Activated naive CD4-positive, alpha-beta T cell treated with anti-CD3 and anti-CD28 coated beads, Interleukin-2, amount 50 U/mL, for 72 hours (primary cell): ENCODE data around the gene PAX3. TPM values are rescaled to one million over a fixed set of nuclear protein-coding genes. Genes with fewer than 3 reads are reported as not detected.

Source experiments
- ATAC-seq, 2 donors: fragments of 150-1000 bp; cut with Tn5 transposase; 2 replicates each; pipeline ENCODE4 v1.10.0; 2021; ENCODE audit warnings: mild to moderate bottlenecking in 2 of 2, moderate library complexity in 2 of 2
- DNase-seq, 2 donors: peaks; one replicate each; pipeline ENCODE4 v3.0.0; 2021 to 2022; ENCODE audit warnings: low spot score in 2 of 2
- H3K27ac Mint-ChIP-seq, 2 donors: one replicate each; pipeline ENCODE4 v1.8.0; 2022; ENCODE audit warnings: mild to moderate bottlenecking in 2 of 2, mixed read lengths in 2 of 2
- H3K36me3 Mint-ChIP-seq, 2 donors: one replicate each; pipeline ENCODE4 v1.8.0; 2022; ENCODE audit warnings: mixed read lengths in 2 of 2
- H3K9me3 Mint-ChIP-seq, 2 donors: one replicate each; pipeline ENCODE4 v1.8.0; 2022; ENCODE audit warnings: mixed read lengths in 2 of 2
- total RNA-seq, 2 donors: library from RNA; stranded (reverse); gene quantifications; one replicate each; pipeline ENCODE4 v1.2.3, GENCODE V29; 2022

PAX3 gene
- total RNA-seq, 2 donors from 2014 or later, result not detected

- Mint-ChIP-seq H3K27ac (no peak overlapping the region), H3K9me3 (peaks cover 0 to 4% of the 10 kb centered on the region in 2 donors), H3K36me3 (no peaks in the 10 kb centered on the region)
- no peak for DNase-seq
- ATAC-seq, result no peak
Observed at GRCh38 chr2:222232372-222232771, 66.4 kb downstream of the PAX3 start.

- H3K27ac Mint-ChIP-seq, result no peak overlapping the region
- DNase-seq, result no peak
- no peaks in the 10 kb centered on the region for H3K36me3 Mint-ChIP-seq
- H3K9me3 Mint-ChIP-seq, result peaks cover 0 to 4% of the 10 kb centered on the region in 2 donors
- ATAC-seq, result no peak
Observed at GRCh38 chr2:222228054-222228453, 70.7 kb downstream of the PAX3 start.

GRCh38 chr2:222218786-222219185, 80.0 kb downstream of the PAX3 start:
- ATAC-seq (no peak), DNase-seq (no peak)
- peaks cover 0 to 4% of the 10 kb centered on the region in 2 donors for H3K9me3 Mint-ChIP-seq

GRCh38 chr2:222217712-222218111, 81.1 kb downstream of the PAX3 start:
- Mint-ChIP-seq H3K36me3 (no peaks in the 10 kb centered on the region), H3K27ac (no peak overlapping the region), H3K9me3 (peaks cover 0 to 4% of the 10 kb centered on the region in 2 donors)
- no peak for DNase-seq
- ATAC-seq, result no peak

More at GRCh38 chr2:222218786-222219185, 80.0 kb downstream of the PAX3 start:
- no peaks in the 10 kb centered on the region for H3K36me3 Mint-ChIP-seq
- no peak overlapping the region for H3K27ac Mint-ChIP-seq

- DNase-seq (no peak), ATAC-seq (no peak)
- Mint-ChIP-seq H3K27ac (no peak overlapping the region), H3K9me3 (peaks cover 0 to 4% of the 10 kb centered on the region in 2 donors), H3K36me3 (no peaks in the 10 kb centered on the region)
Observed at GRCh38 chr2:222214885-222215284, 83.9 kb downstream of the PAX3 start.

GRCh38 chr2:222213049-222213448, 85.7 kb downstream of the PAX3 start:
- Mint-ChIP-seq H3K36me3 (no peaks in the 10 kb centered on the region), H3K9me3 (peaks cover 0 to 4% of the 10 kb centered on the region in 2 donors), H3K27ac (no peak overlapping the region)
- DNase-seq (no peak), ATAC-seq (no peak)

- ATAC-seq (no peak), DNase-seq (no peak)
- peaks cover 0 to 4% of the 10 kb centered on the region in 2 donors for H3K9me3 Mint-ChIP-seq
- H3K36me3 Mint-ChIP-seq, result no peaks in the 10 kb centered on the region
- H3K27ac Mint-ChIP-seq, result no peak overlapping the region
Observed at GRCh38 chr2:222212571-222212970, 86.2 kb downstream of the PAX3 start.

GRCh38 chr2:222208010-222208690, 90.6 kb downstream of the PAX3 start:
- H3K9me3 Mint-ChIP-seq, result no peaks in the 10 kb centered on the region
- ATAC-seq (no peak), DNase-seq (no peak)
- no peaks in the 10 kb centered on the region for H3K36me3 Mint-ChIP-seq
- no peak overlapping the region for H3K27ac Mint-ChIP-seq

GRCh38 chr2:222205136-222205535, 93.7 kb downstream of the PAX3 start:
- Mint-ChIP-seq H3K9me3 (peaks cover 0 to 4% of the 10 kb centered on the region in 2 donors), H3K36me3 (no peaks in the 10 kb centered on the region), H3K27ac (no peak overlapping the region)
- DNase-seq (no peak), ATAC-seq (no peak)

GRCh38 chr2:222203041-222203440, 95.8 kb downstream of the PAX3 start:
- DNase-seq, result no peak
- Mint-ChIP-seq H3K36me3 (no peaks in the 10 kb centered on the region), H3K27ac (no peak overlapping the region), H3K9me3 (peaks cover 4 to 5% of the 10 kb centered on the region in 2 donors)
- no peak for ATAC-seq

GRCh38 chr2:222196159-222196558, 102.6 kb downstream of the PAX3 start:
- DNase-seq (no peak), ATAC-seq (no peak)
- no peak overlapping the region for H3K27ac Mint-ChIP-seq
- H3K9me3 Mint-ChIP-seq, result peaks cover 7 to 9% of the 10 kb centered on the region in 2 donors
- no peaks in the 10 kb centered on the region for H3K36me3 Mint-ChIP-seq

GRCh38 chr2:222194669-222195068, 104.1 kb downstream of the PAX3 start:
- H3K36me3 Mint-ChIP-seq, result no peaks in the 10 kb centered on the region
- peaks cover 4 to 16% of the 10 kb centered on the region in 2 donors for H3K9me3 Mint-ChIP-seq
- ATAC-seq (no peak), DNase-seq (no peak)
- H3K27ac Mint-ChIP-seq, result no peak overlapping the region

- no peak overlapping the region for H3K27ac Mint-ChIP-seq
- ATAC-seq, result no peak
- no peak for DNase-seq
- peaks cover 0 to 6% of the 10 kb centered on the region in 2 donors for H3K36me3 Mint-ChIP-seq
- peaks cover 4 to 19% of the 10 kb centered on the region in 2 donors for H3K9me3 Mint-ChIP-seq
Observed at GRCh38 chr2:222193328-222193983, 105.3 kb downstream of the PAX3 start.

GRCh38 chr2:222180619-222181018, 118.2 kb downstream of the PAX3 start:
- ATAC-seq (no peak), DNase-seq (no peak)
- no peaks in the 10 kb centered on the region for H3K36me3 Mint-ChIP-seq
- peaks cover 4 to 16% of the 10 kb centered on the region in 2 donors for H3K9me3 Mint-ChIP-seq
- H3K27ac Mint-ChIP-seq, result no peak overlapping the region

GRCh38 chr2:222179592-222179991, 119.2 kb downstream of the PAX3 start:
- no peak for ATAC-seq
- Mint-ChIP-seq H3K27ac (no peak overlapping the region), H3K9me3 (peaks cover 4 to 15% of the 10 kb centered on the region in 2 donors), H3K36me3 (no peaks in the 10 kb centered on the region)
- no peak for DNase-seq

- Mint-ChIP-seq H3K9me3 (peaks cover 0 to 7% of the 10 kb centered on the region in 2 donors), H3K36me3 (no peaks in the 10 kb centered on the region), H3K27ac (no peak overlapping the region)
- ATAC-seq, result no peak
- DNase-seq, result no peak
Observed at GRCh38 chr2:222178450-222178849, 120.3 kb downstream of the PAX3 start.

GRCh38 chr2:222176890-222177289, 121.9 kb downstream of the PAX3 start:
- Mint-ChIP-seq H3K36me3 (no peaks in the 10 kb centered on the region), H3K9me3 (peaks cover 0 to 7% of the 10 kb centered on the region in 2 donors), H3K27ac (no peak overlapping the region)
- ATAC-seq, result no peak
- no peak for DNase-seq

GRCh38 chr2:222174450-222174849, 124.3 kb downstream of the PAX3 start:
- ATAC-seq (no peak), DNase-seq (no peak)
- H3K27ac Mint-ChIP-seq, result no peak overlapping the region
- no peaks in the 10 kb centered on the region for H3K36me3 Mint-ChIP-seq
- H3K9me3 Mint-ChIP-seq, result peaks cover 5 to 20% of the 10 kb centered on the region in 2 donors
